ENCODE measurements around the gene FHDC1. TPM values are rescaled to one million over a fixed set of nuclear protein-coding genes. Genes with fewer than 3 reads are reported as not detected.

The FHDC1 gene
- total RNA-seq, 1 donor from 2014 or later: 0.75 TPM

DNA sequence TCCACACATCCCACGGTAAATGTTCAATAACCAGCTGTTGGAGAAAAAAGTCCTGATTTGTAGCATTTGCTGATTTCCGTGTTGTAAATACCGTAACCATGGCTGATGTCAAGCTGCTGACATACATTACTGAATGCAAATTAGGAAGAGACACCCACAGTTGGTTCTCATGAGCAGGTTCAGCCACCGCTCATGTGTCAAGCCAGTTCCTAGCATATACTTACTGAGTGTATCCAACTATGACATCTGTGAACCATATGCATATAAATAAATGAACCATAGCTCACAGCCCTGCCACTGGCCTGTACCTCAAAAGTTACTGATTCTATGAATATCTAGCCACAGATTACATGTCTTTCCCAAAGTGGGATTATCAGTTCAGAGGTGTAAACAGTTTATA lies 29.5 kb downstream of the FHDC1 start:
- TF ChIP-seq, protein P1, sequence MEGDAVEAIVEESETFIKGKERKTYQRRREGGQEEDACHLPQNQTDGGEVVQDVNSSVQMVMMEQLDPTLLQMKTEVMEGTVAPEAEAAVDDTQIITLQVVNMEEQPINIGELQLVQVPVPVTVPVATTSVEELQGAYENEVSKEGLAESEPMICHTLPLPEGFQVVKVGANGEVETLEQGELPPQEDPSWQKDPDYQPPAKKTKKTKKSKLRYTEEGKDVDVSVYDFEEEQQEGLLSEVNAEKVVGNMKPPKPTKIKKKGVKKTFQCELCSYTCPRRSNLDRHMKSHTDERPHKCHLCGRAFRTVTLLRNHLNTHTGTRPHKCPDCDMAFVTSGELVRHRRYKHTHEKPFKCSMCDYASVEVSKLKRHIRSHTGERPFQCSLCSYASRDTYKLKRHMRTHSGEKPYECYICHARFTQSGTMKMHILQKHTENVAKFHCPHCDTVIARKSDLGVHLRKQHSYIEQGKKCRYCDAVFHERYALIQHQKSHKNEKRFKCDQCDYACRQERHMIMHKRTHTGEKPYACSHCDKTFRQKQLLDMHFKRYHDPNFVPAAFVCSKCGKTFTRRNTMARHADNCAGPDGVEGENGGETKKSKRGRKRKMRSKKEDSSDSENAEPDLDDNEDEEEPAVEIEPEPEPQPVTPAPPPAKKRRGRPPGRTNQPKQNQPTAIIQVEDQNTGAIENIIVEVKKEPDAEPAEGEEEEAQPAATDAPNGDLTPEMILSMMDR (IDR thresholded peaks at IDR 0.05): no peak
- H3K9me3 ChIP-seq: no peaks in the 10 kb centered on the region
- H3K36me3 ChIP-seq: no peaks in the 10 kb centered on the region
- intact Hi-C loops (cut with DNase I): no loop called here
- H3K27ac ChIP-seq: no peak overlapping the region
- no peaks in the 10 kb centered on the region for H3K27me3 ChIP-seq
- DNase-seq (ENCODE audit: low spot score in 2 of 2): no peak
- no peak overlapping the region for H3K4me3 ChIP-seq
- H3K4me1 ChIP-seq: no peaks in the 10 kb centered on the region

DNA sequence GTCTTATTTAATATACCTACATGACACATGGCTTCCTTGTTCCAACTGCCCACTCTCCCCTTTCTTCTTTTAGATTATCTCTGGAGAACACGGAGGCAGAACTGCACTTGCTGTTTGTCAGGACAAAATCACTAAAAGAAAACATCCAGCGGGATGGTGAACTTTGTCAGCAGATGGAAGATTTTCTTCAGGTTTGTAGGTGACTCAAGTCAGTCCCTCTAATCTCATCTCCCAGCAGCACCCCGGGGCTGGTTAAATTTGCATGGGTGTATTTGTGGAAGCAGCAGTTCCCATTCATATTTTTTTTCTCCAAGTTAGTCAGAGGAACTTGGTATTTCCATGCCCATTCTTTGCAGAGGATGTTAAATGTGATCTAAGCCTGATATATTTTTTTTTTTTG lies 31.8 kb downstream of the FHDC1 start:
- DNase-seq (ENCODE audit: low spot score in 2 of 2): no peak
- no peaks in the 10 kb centered on the region for H3K4me1 ChIP-seq
- H3K9me3 ChIP-seq: no peaks in the 10 kb centered on the region
- H3K27me3 ChIP-seq: no peaks in the 10 kb centered on the region
- TF ChIP-seq, protein P1 (IDR thresholded peaks at IDR 0.05): no peak
- no peak overlapping the region for H3K4me3 ChIP-seq
- intact Hi-C loops (cut with DNase I): no loop called here
- no peaks in the 10 kb centered on the region for H3K36me3 ChIP-seq
- no peak overlapping the region for H3K27ac ChIP-seq

DNA sequence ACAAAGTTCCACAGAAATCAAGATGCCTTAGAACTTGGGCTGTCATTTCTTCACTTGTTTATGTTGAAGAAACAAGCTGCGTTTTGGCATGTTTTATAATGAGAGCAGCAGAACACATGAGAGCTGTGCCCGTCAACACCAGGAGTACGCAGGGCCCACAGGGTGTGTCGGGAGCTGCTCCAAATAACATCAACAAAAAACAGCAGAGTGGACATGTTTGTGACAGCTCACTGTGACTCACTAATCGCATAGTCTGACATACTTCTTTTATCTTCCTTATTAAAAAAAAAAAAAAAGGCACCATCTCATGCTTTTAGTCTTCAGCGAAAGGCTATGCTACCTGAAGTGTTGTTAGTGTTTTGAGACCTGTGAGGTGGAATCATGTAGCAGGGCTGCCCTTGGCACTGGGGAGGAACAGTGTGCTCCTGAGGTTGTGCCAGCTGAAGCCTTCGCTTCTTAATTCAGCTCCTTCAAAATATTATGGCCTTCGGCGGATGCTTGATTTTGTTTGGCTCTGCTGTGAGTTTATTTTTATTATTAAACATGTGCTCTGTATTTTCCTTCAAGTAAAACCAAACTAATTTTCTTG lies 32.8 kb downstream of the FHDC1 start:
- Histone ChIP-seq H3K4me1 (no peaks in the 10 kb centered on the region), H3K27ac (no peak overlapping the region), H3K9me3 (no peaks in the 10 kb centered on the region), H3K27me3 (no peaks in the 10 kb centered on the region), H3K4me3 (no peak overlapping the region), H3K36me3 (no peaks in the 10 kb centered on the region)
- TF ChIP-seq, protein P1 (IDR thresholded peaks at IDR 0.05): no peak
- intact Hi-C loops (cut with DNase I): no loop called here
- DNase-seq (ENCODE audit: low spot score in 2 of 2): no peak

DNA sequence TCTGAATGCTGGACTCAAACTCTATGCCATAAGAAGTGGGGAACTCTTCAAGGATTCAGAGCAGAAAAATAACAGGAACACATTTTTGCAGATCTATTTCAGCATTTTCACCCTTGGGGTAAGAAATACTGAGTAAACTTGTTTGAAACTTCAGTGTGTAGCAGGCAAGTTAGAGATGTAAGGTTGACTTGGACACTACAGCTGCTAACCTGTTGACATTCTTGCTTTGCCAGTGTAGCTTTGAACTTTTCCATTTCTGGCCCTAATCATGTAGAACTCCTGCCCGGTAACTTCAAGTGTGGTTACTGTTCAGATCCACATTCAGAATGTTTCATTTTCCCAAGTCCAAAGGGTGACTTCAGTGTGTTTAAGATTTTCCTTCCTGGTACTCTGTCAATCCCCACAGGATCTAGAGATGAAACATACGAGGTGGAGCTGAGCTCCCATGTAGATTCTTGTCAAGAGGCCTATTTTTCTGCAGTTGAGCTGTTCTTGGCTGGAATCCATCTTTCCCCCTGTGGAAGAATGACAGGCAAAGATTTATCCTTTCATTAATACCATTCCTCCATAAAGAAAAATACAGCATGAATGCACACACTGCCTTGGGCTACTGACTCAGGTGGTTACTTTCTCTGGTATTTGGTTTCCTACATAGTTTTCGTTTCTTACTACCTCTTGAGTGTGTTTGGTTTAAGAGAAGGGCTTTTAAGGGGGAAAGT lies 34.1 kb downstream of the FHDC1 start:
- TF ChIP-seq, protein P1 (IDR thresholded peaks at IDR 0.05): no peak
- Histone ChIP-seq H3K36me3 (no peaks in the 10 kb centered on the region), H3K27ac (no peak overlapping the region), H3K4me1 (no peaks in the 10 kb centered on the region), H3K9me3 (no peaks in the 10 kb centered on the region), H3K27me3 (no peaks in the 10 kb centered on the region), H3K4me3 (no peak overlapping the region)
- intact Hi-C loops (cut with DNase I): no loop called here
- DNase-seq (ENCODE audit: low spot score in 2 of 2): no peak

DNA sequence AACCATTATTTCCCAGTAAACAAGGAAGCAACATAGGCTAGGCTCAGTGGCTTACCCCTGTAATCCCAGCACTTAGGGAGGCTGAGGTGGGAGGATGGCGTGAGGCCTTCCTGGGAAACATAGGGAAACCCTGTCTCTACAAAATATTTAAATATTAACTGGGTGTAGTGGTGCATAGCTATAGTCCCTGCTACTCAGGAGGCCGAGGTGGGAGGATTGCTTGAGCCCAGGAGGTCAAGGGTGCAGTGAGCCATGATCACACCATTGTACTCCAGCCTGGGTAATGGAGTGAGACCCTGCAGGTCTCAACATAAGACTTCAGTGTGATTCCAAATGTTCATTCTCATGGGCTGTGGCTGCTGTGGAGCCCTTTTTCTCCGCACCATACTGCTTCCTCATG lies 34.9 kb downstream of the FHDC1 start:
- H3K27me3 ChIP-seq: no peaks in the 10 kb centered on the region
- intact Hi-C loops (cut with DNase I): no loop called here

More for the DNA sequence above, 34.9 kb downstream of the FHDC1 start:
- H3K27ac ChIP-seq: no peak overlapping the region
- no peaks in the 10 kb centered on the region for H3K9me3 ChIP-seq
- H3K4me3 ChIP-seq: no peak overlapping the region
- TF ChIP-seq, protein P1 (IDR thresholded peaks at IDR 0.05): no peak
- no peaks in the 10 kb centered on the region for H3K4me1 ChIP-seq
- H3K36me3 ChIP-seq: no peaks in the 10 kb centered on the region
- DNase-seq (ENCODE audit: low spot score in 2 of 2): no peak

Data from ascending aorta (tissue), 2 donors.